Loucy (cell line): ENCODE results near the gene ZBED6.

ENCODE experiments used
- CTCF ChIP-seq: fragments of 200-600 bp; sonication (generic); conservative IDR thresholded peaks from 2 replicates; pipeline ENCODE4 v1.5.1; 2014; ENCODE audit warnings: mild to moderate bottlenecking, antibody characterized with exemption, low read length
- EZH2phosphoT487 ChIP-seq: fragments of 200-600 bp; IDR thresholded peaks from 2 replicates; pipeline ENCODE4 v1.6.1; 2018; ENCODE audit warnings: antibody characterized with exemption, mild to moderate bottlenecking, moderate library complexity, borderline replicate concordance

DNA sequence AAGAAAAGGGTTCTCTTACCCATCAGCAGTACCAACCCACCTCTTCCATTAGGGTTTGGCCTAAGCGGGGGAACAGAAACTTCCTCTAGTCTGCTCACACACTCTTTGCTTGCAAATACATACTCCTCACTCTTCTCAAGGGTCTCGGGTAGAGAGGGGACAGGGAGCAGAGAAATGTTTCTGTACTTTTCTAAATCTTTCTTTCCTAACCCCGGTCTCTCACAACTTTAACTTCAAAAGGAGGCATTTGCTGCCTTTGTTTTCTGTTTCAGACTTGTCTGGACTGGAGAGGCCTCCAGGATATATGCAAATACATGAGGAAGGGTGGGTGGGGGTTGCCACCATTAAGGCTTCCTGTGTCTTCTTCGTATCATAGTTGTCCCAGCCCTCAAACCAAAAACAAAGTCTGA is 41.0 kb upstream of the ZBED6 start:
- TF ChIP-seq CTCF (no peak), EZH2phosphoT487 (no peak)
